Chondrocyte (in vitro differentiated cells): Measurements from ENCODE around the gene CCDC87. TPM values are rescaled to one million over a fixed set of nuclear protein-coding genes. Genes with fewer than 3 reads are reported as not detected.

Experiments
- DNase-seq: peaks from one replicate; pipeline ENCODE4 v3.0.0; 2021; ENCODE audit warnings: mixed read lengths, low spot score
- H3K27ac Mint-ChIP-seq: one replicate; pipeline ENCODE4 v1.8.0; 2021; ENCODE audit warnings: mild to moderate bottlenecking, moderate library complexity, mixed read lengths; ENCODE audit not compliant: unreplicated experiment
- H3K27me3 Mint-ChIP-seq: 2 replicates; pipeline ENCODE4 v1.8.0; 2021; ENCODE audit warnings: low read depth, mixed read lengths
- H3K36me3 Mint-ChIP-seq: 2 replicates; pipeline ENCODE4 v1.8.0; 2021; ENCODE audit warnings: low read depth, mixed read lengths
- H3K4me1 Mint-ChIP-seq: 2 replicates; pipeline ENCODE4 v1.8.0; 2021; ENCODE audit warnings: low read depth, mild to moderate bottlenecking, mixed read lengths
- H3K4me3 Mint-ChIP-seq: one replicate; pipeline ENCODE4 v1.8.0; 2021; ENCODE audit warnings: mild to moderate bottlenecking, moderate library complexity, mixed read lengths; ENCODE audit not compliant: unreplicated experiment
- H3K9me3 Mint-ChIP-seq: 2 replicates; pipeline ENCODE4 v1.8.0; 2021; ENCODE audit warnings: low read depth, mixed read lengths
- CTCF ChIP-seq: fragments of 200-600 bp; sonication (generic); IDR thresholded peaks from 2 replicates; pipeline ENCODE4 v1.5.0; 2021; ENCODE audit warnings: antibody characterized with exemption, mild to moderate bottlenecking, moderate library complexity
- total RNA-seq: library from RNA; stranded (reverse); gene quantifications from 3 replicates; pipeline ENCODE4 v1.2.1, GENCODE V29; 2021

The CCDC87 gene
- total RNA-seq, 1 donor from 2014 or later: 0.32 TPM

DNA sequence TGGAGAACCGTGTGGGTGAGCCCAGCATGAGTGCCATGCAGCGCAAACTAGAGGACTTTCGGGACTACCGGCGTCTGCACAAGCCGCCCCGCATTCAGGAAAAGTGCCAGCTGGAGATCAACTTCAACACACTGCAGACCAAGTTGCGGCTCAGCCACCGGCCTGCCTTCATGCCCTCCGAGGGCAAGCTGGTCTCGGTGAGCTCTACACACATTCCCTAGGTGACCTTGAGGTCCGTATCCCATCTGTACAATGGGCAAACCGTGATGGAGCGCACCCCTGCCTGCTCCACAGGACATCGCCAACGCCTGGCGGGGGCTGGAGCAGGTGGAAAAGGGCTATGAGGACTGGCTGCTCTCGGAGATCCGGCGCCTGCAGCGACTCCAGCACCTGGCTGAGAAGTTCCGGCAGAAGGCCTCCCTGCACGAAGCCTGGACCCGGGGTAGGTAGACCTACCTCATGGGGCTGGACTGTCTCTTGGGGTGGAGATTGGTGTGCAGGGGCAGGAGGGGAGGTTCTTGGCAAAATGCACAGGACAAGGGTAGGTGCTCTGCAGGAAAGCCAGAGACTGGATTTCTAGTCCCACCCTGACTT is 35.0 kb downstream of the CCDC87 start:
- TF ChIP-seq CTCF: no peak
- no peaks in the 10 kb centered on the region for H3K4me1 Mint-ChIP-seq
- no peaks in the 10 kb centered on the region for H3K36me3 Mint-ChIP-seq
- no peak for DNase-seq
- no peak overlapping the region for H3K4me3 Mint-ChIP-seq
- H3K27ac Mint-ChIP-seq: no peak overlapping the region
- no peaks in the 10 kb centered on the region for H3K9me3 Mint-ChIP-seq
- no peaks in the 10 kb centered on the region for H3K27me3 Mint-ChIP-seq

DNA sequence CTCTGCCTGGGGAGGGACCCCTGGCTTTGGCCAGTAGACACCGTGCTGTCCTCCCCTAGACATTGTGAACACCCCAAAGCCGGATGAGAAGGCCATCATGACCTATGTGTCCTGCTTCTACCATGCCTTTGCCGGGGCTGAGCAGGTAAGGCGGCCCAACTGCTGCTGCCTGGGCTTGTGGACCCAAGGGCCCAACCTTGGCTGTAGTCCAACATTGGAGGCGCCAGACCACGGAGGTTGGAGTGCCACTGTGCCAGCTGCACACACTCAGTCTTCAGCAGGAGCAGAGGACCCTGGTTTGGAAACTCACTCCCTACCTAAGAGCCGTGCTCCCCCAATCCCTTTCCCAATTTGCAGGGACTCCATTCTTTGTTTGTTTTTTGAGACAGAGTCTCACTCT is 36.8 kb downstream of the CCDC87 start:
- Mint-ChIP-seq H3K4me1 (no peaks in the 10 kb centered on the region), H3K27me3 (no peaks in the 10 kb centered on the region), H3K9me3 (no peaks in the 10 kb centered on the region), H3K27ac (no peak overlapping the region), H3K36me3 (no peaks in the 10 kb centered on the region), H3K4me3 (no peak overlapping the region)
- DNase-seq: no peak
- TF ChIP-seq CTCF: no peak

DNA sequence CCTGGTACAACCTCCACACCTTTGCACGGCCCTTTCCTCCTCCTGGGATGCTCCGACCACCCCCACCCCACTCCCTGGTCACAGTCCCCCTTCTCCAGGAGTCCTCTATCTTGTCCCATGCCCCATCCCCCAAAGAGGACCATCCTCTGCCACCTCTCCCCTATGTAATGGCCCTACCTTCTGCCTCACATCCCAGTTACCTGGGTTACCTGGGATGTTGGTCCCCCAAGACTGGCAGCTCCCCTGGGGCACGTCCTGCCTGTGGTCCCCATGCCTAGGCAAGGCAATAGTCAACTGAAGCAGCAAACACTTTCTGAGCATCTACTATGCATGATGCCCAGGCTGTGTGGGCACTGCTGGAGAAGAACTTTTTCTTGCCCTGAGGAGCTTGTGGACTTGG is 37.4 kb downstream of the CCDC87 start:
- no peak overlapping the region for H3K27ac Mint-ChIP-seq
- no peaks in the 10 kb centered on the region for H3K27me3 Mint-ChIP-seq
- H3K36me3 Mint-ChIP-seq: no peaks in the 10 kb centered on the region
- no peaks in the 10 kb centered on the region for H3K9me3 Mint-ChIP-seq
- DNase-seq: no peak
- no peaks in the 10 kb centered on the region for H3K4me1 Mint-ChIP-seq
- no peak overlapping the region for H3K4me3 Mint-ChIP-seq
- TF ChIP-seq CTCF: no peak

DNA sequence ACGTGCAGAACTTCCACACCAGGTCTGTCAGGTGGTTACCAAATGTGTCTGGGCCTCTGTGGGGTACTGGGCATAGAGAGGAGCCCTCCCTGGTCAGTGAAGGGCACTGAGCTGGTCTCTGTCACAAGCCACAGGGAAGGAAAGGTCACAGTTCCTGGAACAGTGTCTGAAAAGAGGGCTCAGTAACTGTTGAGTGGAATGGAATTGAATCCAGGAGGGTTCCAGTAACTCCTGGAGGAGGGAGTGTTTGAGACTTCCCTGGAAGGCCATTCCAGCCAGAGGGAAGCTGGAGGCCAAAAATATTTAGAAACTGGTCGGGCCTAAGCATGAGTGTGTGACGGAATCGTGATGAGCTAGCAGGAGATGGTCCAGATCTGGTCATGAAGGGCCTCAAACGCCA is 38.3 kb downstream of the CCDC87 start:
- Mint-ChIP-seq H3K36me3 (no peaks in the 10 kb centered on the region), H3K27ac (no peak overlapping the region)

GRCh38 chr11:66550887-66551286 is 42.0 kb downstream of the CCDC87 start:
- no peak for DNase-seq
- Mint-ChIP-seq H3K27ac (no peak overlapping the region), H3K36me3 (no peaks in the 10 kb centered on the region), H3K4me3 (no peak overlapping the region), H3K4me1 (peaks cover 6% of the 10 kb centered on the region), H3K27me3 (no peaks in the 10 kb centered on the region), H3K9me3 (no peaks in the 10 kb centered on the region)
- TF ChIP-seq CTCF: no peak

More for the DNA sequence above, 38.3 kb downstream of the CCDC87 start:
- no peaks in the 10 kb centered on the region for H3K4me1 Mint-ChIP-seq
- H3K27me3 Mint-ChIP-seq: no peaks in the 10 kb centered on the region
- H3K9me3 Mint-ChIP-seq: no peaks in the 10 kb centered on the region
- no peak overlapping the region for H3K4me3 Mint-ChIP-seq
- DNase-seq: no peak
- no peak for TF ChIP-seq CTCF
